Bone marrow (tissue), 2 donors: ENCODE measurements around the gene COG7.
"Not testable (repeated sequence)": the region's sequence is repeated elsewhere in the genome, so short reads cannot be mapped to it uniquely, and the experiment has no call there.

Source experiments
- DNase-seq, 2 donors: peaks; one replicate each; lab custom pipeline; 2025; lab: John Stamatoyannopoulos, UW

Gene COG7

GRCh38 chr16:23384878-23385277, 68.1 kb downstream of the COG7 start:
- DNase-seq: no peak

- DNase-seq: no peak
Measured at GRCh38 chr16:23383881-23384280, 69.1 kb downstream of the COG7 start.

GRCh38 chr16:23382279-23382678, 70.7 kb downstream of the COG7 start:
- no peak for DNase-seq

- DNase-seq: not testable (repeated sequence)
Measured at GRCh38 chr16:23381702-23382101, 71.3 kb downstream of the COG7 start.

- no peak for DNase-seq
Measured at GRCh38 chr16:23380501-23380951, 72.5 kb downstream of the COG7 start.

- no peak for DNase-seq
Measured at GRCh38 chr16:23379707-23380106, 73.3 kb downstream of the COG7 start.

- no peak for DNase-seq
Measured at GRCh38 chr16:23378921-23379320, 74.1 kb downstream of the COG7 start.

- no peak for DNase-seq
Measured at GRCh38 chr16:23378256-23378655, 74.7 kb downstream of the COG7 start.

GRCh38 chr16:23377071-23377931, 75.7 kb downstream of the COG7 start:
- DNase-seq: no peak

GRCh38 chr16:23375643-23376042, 77.3 kb downstream of the COG7 start:
- no peak for DNase-seq

- DNase-seq: no peak
Measured at GRCh38 chr16:23374721-23375510, 78.1 kb downstream of the COG7 start.

- DNase-seq: no peak
Measured at GRCh38 chr16:23373436-23374219, 79.4 kb downstream of the COG7 start.

- no peak for DNase-seq
Measured at GRCh38 chr16:23371368-23371767, 81.6 kb downstream of the COG7 start.

- DNase-seq: no peak
Measured at GRCh38 chr16:23369416-23369815, 83.6 kb downstream of the COG7 start.

GRCh38 chr16:23368469-23368868, 84.5 kb downstream of the COG7 start:
- DNase-seq: no peak

- DNase-seq: no peak
Measured at GRCh38 chr16:23367988-23368387, 85.0 kb downstream of the COG7 start.

GRCh38 chr16:23367564-23367963, 85.4 kb downstream of the COG7 start:
- DNase-seq: no peak

- DNase-seq: not testable (repeated sequence)
Measured at GRCh38 chr16:23366341-23366740, 86.6 kb downstream of the COG7 start.

GRCh38 chr16:23365602-23366240, 87.3 kb downstream of the COG7 start:
- DNase-seq: no peak

- no peak for DNase-seq
Measured at GRCh38 chr16:23362460-23363317, 90.3 kb downstream of the COG7 start.
